HG03521 (cell line): Measurements from ENCODE around the gene RMDN2.

Source experiments
- ATAC-seq: cut with Tn5 transposase; IDR thresholded peaks from one replicate; pipeline ENCODE4 v1.9.1; 2021; ENCODE audit warnings: mild to moderate bottlenecking, moderate library complexity; ENCODE audit not compliant: unreplicated experiment

The RMDN2 gene

GRCh38 chr2:37896319-37896718, 28.8 kb upstream of the RMDN2 start:
- ATAC-seq = no peak

- ATAC-seq = no peak
These were observed 27.6 kb upstream of the RMDN2 start for GRCh38 chr2:37897511-37897910.

- no peak for ATAC-seq
These were observed 26.6 kb upstream of the RMDN2 start for GRCh38 chr2:37898448-37898847.

DNA sequence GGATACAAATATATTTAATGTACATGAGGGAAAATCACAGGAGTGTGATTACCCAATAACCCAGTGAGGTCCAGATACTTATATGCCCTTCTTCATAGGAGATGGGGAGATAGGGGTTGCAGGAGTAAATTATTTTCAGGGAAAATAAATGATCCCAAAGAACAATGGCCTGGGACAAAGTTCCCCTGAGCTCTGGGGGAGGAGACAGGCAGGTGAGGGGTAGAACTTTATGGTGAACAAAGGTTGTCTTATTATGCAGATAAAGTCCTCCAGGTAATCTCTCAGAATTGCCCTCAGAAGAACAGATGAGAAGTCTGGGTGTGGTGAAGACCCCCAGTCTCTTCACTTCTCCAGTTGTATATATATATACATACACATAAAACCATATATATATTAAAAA, 22.1 kb upstream of the RMDN2 start:
- ATAC-seq = no peak

DNA sequence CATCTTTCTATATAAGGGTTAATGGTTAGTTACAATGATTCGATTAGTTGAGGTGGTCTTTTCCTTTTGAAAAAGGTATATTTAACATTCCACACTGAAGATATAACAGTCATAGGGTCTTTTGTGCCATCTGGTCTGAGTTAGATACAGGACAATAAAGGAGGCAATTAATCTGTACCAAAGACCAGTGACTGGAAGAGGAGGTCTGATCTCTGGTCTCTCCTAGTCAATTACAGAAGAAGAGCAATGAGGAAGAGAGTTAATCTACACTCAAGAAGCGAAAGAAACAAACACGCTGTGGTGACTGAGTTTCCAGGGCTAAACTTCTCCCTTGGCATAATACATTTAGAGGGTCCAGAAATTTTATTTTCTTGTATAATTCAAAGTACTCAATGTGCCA, 20.7 kb upstream of the RMDN2 start:
- ATAC-seq = no peak

GRCh38 chr2:37904993-37905392, 20.1 kb upstream of the RMDN2 start:
- no peak for ATAC-seq

GRCh38 chr2:37906131-37906530, 19.0 kb upstream of the RMDN2 start:
- no peak for ATAC-seq

DNA sequence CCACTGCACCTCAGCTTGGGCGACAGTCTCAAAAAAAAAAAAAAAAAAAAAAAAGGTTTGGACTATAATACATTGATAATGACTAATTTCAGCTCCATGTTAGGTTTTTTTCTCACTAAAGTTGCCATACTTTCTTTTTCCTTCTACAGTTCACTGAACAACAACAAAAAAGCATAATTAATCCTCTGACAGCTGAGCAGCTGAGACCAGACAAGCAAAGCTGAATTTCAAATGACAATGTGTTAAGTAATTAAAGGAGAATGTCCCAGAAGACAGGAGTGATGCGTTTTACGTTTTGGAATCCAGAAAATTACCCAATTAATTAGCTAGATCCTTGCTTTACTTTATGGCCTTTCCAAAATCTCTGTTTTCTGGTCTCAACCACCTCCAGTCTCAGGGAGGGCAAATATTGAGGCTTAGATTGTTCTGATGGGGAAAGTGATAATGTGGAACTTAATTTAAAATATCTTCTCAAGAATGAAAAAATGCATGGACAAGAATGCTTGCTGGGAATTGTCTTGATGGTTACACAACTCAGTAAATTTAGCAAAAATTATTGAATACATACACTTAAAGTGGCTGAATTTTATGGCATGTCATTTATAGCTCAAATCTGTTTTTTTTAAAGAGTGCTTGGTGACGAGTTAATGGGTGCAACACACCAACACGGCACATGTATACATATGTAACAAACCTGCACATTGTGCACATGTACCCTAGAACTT, 17.4 kb upstream of the RMDN2 start:
- ATAC-seq = no peak

DNA sequence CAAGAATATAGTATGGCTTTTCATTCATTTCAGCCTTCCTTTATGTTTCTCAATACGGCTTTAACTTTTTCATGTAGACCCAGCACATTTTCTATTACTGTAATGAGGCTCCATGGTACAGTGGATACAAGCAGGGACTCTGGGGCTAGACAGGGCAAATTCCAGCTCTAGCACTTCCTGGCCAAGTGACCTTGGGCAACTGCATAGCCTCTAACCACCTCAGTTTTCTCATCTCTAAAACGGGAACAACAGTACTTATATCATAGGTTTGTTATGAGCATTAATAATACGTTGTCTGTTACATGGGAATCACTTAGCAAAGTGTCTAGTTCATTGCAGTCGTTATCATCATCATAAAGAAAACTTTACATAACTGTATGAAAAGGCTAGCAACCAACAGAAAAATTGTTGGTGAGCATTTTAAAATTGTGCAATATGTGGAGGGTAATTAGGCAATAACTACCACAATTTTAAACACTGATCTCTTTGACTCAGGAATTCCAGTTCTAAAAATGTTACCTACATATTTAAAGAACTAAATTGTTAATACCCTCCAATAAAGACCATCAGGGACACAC, 13.7 kb upstream of the RMDN2 start:
- ATAC-seq = no peak

DNA sequence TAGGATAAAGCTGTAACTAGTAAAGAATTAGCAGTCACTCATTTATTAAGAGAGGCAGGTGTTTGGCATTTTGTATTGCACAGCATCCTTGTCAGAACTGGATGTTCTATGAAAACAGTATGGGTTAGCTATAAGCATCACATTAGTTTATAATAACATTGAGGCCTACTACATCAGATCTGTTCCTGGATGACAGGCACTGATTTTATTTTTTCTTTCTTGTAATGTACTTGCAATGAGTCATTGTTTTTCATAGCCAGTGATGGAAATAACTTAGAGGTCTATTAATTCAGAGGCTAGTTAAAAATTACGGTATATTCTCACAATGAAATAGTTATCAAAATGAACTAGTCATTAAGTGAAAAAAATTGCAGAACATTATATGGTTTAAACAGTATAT, 13.0 kb upstream of the RMDN2 start:
- no peak for ATAC-seq

DNA sequence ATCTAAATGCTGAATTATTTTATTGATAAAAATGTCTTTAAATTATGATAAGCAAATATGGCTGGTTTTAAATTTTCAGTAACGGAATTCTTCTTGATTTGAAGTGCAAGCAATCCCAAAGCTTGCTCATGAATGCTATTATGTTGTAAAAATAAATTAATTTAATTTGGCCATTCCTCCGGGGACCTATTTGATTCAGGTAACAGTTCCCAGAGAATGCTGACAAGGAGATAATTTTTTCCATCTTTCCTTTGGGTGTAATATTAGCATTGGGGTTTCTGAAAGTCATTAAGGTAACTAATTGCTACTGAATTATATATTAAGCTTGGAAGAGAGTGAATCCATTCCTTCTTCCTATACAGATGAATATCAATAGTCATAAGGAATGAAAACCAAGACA, 12.5 kb upstream of the RMDN2 start:
- ATAC-seq = no peak

DNA sequence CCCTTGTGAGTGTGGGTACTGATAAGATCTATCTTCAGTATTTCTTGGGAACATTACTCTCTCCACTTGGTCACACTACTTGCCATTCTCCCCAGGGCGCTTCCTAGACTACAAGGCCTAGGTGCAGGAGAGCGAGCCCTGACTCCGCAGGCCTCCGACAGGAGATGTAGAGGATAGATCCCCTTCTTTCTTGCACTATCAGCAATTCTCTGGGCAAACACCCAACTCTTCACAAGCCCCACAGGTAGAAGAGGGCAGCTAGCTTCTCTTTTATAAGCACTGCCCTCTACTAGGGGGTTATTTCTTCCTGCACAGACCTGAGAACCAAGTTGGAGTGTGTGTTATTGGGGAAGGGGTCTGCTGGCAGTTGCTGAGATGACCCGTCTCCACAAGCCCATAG, 10.7 kb upstream of the RMDN2 start:
- no peak for ATAC-seq

GRCh38 chr2:37915773-37916172, 9.3 kb upstream of the RMDN2 start:
- no peak for ATAC-seq

- ATAC-seq = no peak
These were observed 8.5 kb upstream of the RMDN2 start for GRCh38 chr2:37916512-37917082.

DNA sequence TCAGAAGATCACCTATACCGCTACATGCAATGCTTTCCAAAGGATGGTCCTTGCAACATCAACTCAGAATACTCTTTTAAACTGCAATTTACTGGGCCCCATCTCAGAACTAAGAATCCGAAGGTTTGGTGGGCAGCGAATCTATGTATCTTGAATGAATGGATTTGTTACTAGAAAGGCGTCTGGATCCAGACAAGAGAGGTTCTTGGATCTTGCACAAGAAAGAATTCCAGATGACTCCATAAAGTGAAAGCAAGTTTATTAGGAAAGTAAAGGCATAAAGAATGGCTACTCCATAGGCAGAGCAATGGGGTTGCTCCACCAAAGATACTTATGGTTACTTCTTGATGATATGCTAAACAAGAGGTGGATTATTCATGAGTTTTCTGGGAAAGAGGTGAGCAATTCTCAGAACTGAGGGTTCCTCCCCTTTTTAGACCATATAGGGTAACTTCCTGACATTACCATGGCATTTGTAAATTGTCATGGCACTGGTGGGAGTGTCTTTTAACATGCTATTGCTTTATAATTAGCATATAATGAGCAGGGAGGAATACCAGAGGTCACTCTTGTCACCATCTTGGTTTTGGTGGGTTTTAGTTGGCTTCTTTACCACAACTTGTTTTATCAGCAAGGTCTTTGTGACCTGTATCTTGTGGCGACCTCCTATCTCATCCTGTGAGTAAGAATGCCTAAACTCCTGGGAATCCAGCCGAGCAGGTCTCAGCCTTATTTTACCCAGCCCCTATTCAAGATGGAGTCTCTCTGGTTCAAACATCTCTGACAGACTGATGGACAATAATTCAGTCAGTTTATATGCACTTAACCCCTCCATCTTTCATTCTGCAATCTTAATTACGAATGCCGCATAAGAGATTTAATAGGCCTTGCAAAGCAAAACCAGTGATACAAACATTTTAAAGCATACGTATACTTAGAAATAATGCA, 7.5 kb upstream of the RMDN2 start:
- ATAC-seq = no peak

DNA sequence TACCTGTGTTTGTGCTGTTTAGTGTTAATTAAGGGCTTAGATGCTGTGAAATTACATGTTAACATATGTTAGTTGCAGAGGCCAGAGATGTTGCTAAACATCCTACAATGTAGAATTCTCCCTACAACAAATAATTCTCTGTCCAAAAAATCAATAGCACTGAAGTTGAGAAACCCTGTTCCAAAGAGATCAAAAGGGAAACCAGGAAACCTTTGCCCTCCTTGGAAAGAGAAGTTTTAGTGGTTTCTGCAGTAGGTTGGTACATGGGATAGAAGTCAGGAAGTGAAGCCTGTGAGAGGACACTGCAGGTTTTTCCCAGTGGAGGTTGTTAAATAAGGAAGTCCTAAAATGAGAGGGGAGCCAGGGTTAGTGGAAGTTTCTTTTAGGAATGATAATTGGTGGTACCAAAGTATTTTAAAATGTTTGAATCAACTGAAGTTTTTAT, 6.3 kb upstream of the RMDN2 start:
- no peak for ATAC-seq

DNA sequence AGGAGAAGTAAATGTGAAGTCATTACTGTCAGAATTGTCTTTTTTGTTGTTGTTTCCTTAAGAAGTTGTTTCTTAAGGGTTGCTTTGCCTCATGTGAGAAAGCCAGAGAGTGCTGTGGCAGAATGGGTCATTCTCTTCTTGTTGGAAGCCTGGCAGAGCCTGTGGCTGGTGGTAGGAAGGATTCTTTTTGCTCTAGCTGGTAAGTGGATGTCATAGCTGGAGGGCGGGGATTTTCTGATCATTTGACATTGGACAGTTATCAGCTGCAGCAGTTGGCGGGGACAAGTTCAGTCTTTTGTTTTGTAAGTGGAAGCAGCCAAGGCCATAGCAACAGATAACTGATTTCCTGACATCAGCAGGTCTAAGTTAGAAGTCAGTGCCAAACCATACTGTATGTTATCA, 5.5 kb upstream of the RMDN2 start:
- ATAC-seq = no peak

DNA sequence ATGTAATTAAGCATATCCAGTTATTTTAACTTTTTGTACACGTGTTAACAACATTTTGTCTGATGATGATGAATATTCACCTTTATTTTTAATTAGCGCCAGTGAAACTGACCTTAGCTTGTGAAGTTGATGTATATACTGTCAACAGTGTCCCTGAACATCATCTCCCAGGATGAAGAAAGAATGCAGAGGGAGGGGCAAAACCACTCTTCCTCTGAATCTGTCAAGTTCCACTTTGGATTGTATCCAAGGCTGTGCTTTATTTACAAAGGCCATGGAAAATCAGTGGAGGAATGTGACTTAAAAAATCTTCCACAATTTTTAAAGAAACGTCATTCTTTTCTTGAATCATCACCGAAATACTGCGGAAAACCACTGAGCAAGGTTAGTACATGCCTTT, 4.5 kb upstream of the RMDN2 start:
- ATAC-seq = no peak

GRCh38 chr2:37921781-37922180, 3.3 kb upstream of the RMDN2 start:
- no peak for ATAC-seq

GRCh38 chr2:37923308-37924055, 1.6 kb upstream of the RMDN2 start:
- ATAC-seq = no peak

GRCh38 chr2:37926635-37927034, 1.5 kb downstream of the RMDN2 start:
- no peak for ATAC-seq
